DOHH2 (cell line): ENCODE data around the gene EPN3.

ENCODE experiments used
- EZH2phosphoT487 ChIP-seq: fragments of 200-600 bp; sonication (generic); IDR thresholded peaks from 2 replicates; pipeline ENCODE4 v1.6.1; 2017; ENCODE audit warnings: borderline replicate concordance, mild to moderate bottlenecking, antibody characterized with exemption, low read length, moderate library complexity, mixed read lengths
- TF ChIP-seq, protein P1 (sequence below): fragments of 200-600 bp; sonication (generic); IDR thresholded peaks from one replicate; pipeline ENCODE4 v1.5.1; 2014; ENCODE audit warnings: antibody characterized with exemption, mild to moderate bottlenecking, low read depth, low read length; ENCODE audit not compliant: poor library complexity, severe bottlenecking

DNA sequence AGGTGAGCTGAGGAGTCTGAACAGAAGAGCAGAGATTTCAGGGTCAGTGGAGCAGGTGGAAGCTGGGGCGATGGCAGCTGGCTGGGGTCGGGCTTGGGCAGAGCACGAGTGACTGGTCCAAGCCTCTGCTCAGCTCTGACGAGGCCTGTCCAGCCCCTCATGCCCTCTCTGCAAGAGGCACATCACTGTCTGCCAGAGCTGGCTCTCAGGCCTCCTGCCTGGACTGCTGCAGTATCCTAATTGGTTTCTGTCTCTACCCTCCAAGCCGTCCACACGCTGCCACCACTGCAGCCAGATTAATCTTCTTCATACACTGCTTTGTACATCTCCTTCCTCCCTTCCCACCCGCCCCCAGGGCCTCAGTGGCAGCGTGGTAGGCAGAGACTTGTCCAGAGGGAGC lies 53.4 kb downstream of the EPN3 start:
- TF ChIP-seq, protein P1, sequence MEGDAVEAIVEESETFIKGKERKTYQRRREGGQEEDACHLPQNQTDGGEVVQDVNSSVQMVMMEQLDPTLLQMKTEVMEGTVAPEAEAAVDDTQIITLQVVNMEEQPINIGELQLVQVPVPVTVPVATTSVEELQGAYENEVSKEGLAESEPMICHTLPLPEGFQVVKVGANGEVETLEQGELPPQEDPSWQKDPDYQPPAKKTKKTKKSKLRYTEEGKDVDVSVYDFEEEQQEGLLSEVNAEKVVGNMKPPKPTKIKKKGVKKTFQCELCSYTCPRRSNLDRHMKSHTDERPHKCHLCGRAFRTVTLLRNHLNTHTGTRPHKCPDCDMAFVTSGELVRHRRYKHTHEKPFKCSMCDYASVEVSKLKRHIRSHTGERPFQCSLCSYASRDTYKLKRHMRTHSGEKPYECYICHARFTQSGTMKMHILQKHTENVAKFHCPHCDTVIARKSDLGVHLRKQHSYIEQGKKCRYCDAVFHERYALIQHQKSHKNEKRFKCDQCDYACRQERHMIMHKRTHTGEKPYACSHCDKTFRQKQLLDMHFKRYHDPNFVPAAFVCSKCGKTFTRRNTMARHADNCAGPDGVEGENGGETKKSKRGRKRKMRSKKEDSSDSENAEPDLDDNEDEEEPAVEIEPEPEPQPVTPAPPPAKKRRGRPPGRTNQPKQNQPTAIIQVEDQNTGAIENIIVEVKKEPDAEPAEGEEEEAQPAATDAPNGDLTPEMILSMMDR = no peak
- TF ChIP-seq EZH2phosphoT487 = no peak
